Endothelial cell of umbilical vein (primary cell): ENCODE measurements around the gene PLXNB2. TPM values are rescaled to one million over a fixed set of nuclear protein-coding genes. Genes with fewer than 3 reads are reported as not detected.

Source experiments
- BruUV-seq: library from RNA; stranded (reverse); fragments of 400-500 nt; replicated peaks from 2 replicates; lab custom pipeline; 2021; lab: Mats Ljungman, UMichigan
- CTCF ChIA-PET: fragments of 300-600, 350-600 bp; sonication (Branson Sonifier 250); formaldehyde crosslinking; loops from one replicate; lab custom pipeline; 2021; ENCODE audit warnings: antibody characterized with exemption, inconsistent platforms; lab: Charles Lee
- POLR2A ChIA-PET: fragments of 300-600, 350-600 bp; sonication (Branson Sonifier 250); formaldehyde crosslinking; loops from one replicate; lab custom pipeline; 2021; ENCODE audit warnings: antibody characterized with exemption, inconsistent platforms; lab: Charles Lee
- DNase-seq: peaks from one replicate; pipeline ENCODE4 v3.0.0-alpha.2; 2011; ENCODE audit warnings: low read depth, low spot score
- FAIRE-seq: peaks from 2 replicates; lab custom pipeline; 2011; peaks lifted over from hg19 to GRCh38; lab: Jason Lieb, UNC
- H2AFZ ChIP-seq: 2 replicates; pipeline ENCODE4 v1.6.0; 2012; ENCODE audit warnings: low read depth, low read length, control low read depth, inconsistent platforms
- H3K27ac ChIP-seq: 2 replicates; pipeline ENCODE4 v1.5.1; 2011; ENCODE audit warnings: low read depth, mild to moderate bottlenecking, control low read depth, low read length, moderate library complexity; ENCODE audit not compliant: insufficient read depth
- H3K27me3 ChIP-seq, 2 experiments: 2 replicates each; pipeline versions ENCODE4 v1.6.0 to v1.6.1; 2011; ENCODE audit warnings: low read length in 2 of 2, mixed read lengths in 1 of 2; ENCODE audit not compliant: control insufficient read depth in 2 of 2, insufficient read depth in 2 of 2
- H3K36me3 ChIP-seq, 2 experiments: 2 replicates in 1 of 2; 3 replicates in 1 of 2; pipeline ENCODE4 v1.5.1; 2011; ENCODE audit warnings: low read length in 2 of 2, mild to moderate bottlenecking in 1 of 2, moderate library complexity in 1 of 2; ENCODE audit not compliant: control insufficient read depth in 2 of 2, insufficient read depth in 2 of 2; ENCODE audit errors: extremely low read depth in 1 of 2
- H3K4me1 ChIP-seq: 3 replicates; pipeline ENCODE4 v1.5.1; 2011; ENCODE audit warnings: mild to moderate bottlenecking, low read length; ENCODE audit not compliant: control insufficient read depth, insufficient read depth; ENCODE audit errors: extremely low read depth
- H3K4me2 ChIP-seq: 2 replicates; pipeline ENCODE4 v1.6.1; 2011; ENCODE audit warnings: low read length, control low read depth, mixed read lengths; ENCODE audit not compliant: insufficient read depth
- H3K4me3 ChIP-seq, 3 experiments: fragments of 200-600 bp in 1 of 3; sonication (generic), shearing (Covaris generic) in 1 of 3; replicated peaks in 1 of 3; 2 replicates each; pipeline ENCODE4 v1.5.1; 2011 to 2016; ENCODE audit warnings: control low read depth in 3 of 3, low read length in 3 of 3, mild to moderate bottlenecking in 2 of 3, inconsistent platforms in 1 of 3, low read depth in 1 of 3, moderate library complexity in 1 of 3; ENCODE audit not compliant: insufficient read depth in 1 of 3
- H3K79me2 ChIP-seq: 2 replicates; pipeline ENCODE4 v1.6.0; 2012; ENCODE audit warnings: low read length, inconsistent platforms; ENCODE audit not compliant: control insufficient read depth, insufficient read depth
- H3K9ac ChIP-seq: replicated peaks from 2 replicates; pipeline ENCODE3; 2011; ENCODE audit warnings: low read length, control low read depth; ENCODE audit not compliant: insufficient read depth; ENCODE audit errors: extremely low read depth
- H3K9me1 ChIP-seq: replicated peaks from 3 replicates; pipeline ENCODE4 v1.6.0; 2011; ENCODE audit warnings: mild to moderate bottlenecking, low read length; ENCODE audit not compliant: control insufficient read depth, insufficient read depth; ENCODE audit errors: extremely low read depth
- H3K9me3 ChIP-seq: replicated peaks from 2 replicates; pipeline ENCODE4 v1.5.1; 2012; ENCODE audit warnings: low read length, inconsistent platforms; ENCODE audit not compliant: control insufficient read depth, insufficient read depth
- H4K20me1 ChIP-seq: replicated peaks from 2 replicates; pipeline ENCODE3; 2011; ENCODE audit warnings: mild to moderate bottlenecking, low read length; ENCODE audit not compliant: control insufficient read depth, insufficient read depth; ENCODE audit errors: extremely low read depth
- CTCF ChIP-seq, 2 donors: IDR thresholded peaks; 1 replicate in 1 of 2; 2 replicates in 1 of 2; pipeline ENCODE4 v1.5.1; 2011; ENCODE audit warnings: low read length in 2 of 2, mild to moderate bottlenecking in 2 of 2, moderate library complexity in 2 of 2, control low read depth in 1 of 2, inconsistent platforms in 1 of 2, low read depth in 1 of 2; ENCODE audit not compliant: insufficient read depth in 1 of 2; ENCODE audit errors: extremely low read depth in 1 of 2
- FOS ChIP-seq: IDR thresholded peaks from 2 replicates; pipeline ENCODE4 v1.6.1; 2011; ENCODE audit warnings: mild to moderate bottlenecking, low read length, moderate library complexity, borderline replicate concordance; ENCODE audit not compliant: insufficient read depth
- GATA2 ChIP-seq: IDR thresholded peaks from 2 replicates; pipeline ENCODE4 v1.7.0; 2011; ENCODE audit warnings: low read depth, mild to moderate bottlenecking, moderate library complexity, mixed read lengths, low read length; ENCODE audit not compliant: insufficient read length, insufficient read depth
- MAX ChIP-seq: IDR thresholded peaks from 2 replicates; pipeline ENCODE4 v1.6.1; 2011; ENCODE audit not compliant: insufficient read depth, insufficient read length
- MYC ChIP-seq: IDR thresholded peaks from one replicate; pipeline ENCODE4 v1.6.1; 2011; ENCODE audit warnings: mild to moderate bottlenecking, low read depth, low read length
- POLR2A ChIP-seq: IDR thresholded peaks from 2 replicates; pipeline ENCODE4 v1.6.1; 2012; ENCODE audit warnings: low read depth, mild to moderate bottlenecking, control low read depth, low read length
- dilution Hi-C: fragments of 300-500 bp; cut with MboI; formaldehyde crosslinking; loops from one replicate; pipeline ENCODE4 v1.15.0; 2019; ENCODE audit warnings: low sequenced_read_pairs; ENCODE audit not compliant: extremely low pct_ligation_motif_present
- intact Hi-C: fragments of 100-400 bp; cut with micrococcal nuclease; formaldehyde crosslinking; loops from one replicate; pipeline ENCODE4 v1.10.0; 2022
- polyA plus RNA-seq, 4 experiments: library from polyadenylated mRNA; depleted of rRNA in 3 of 4; stranded (reverse) in 3 of 4; unstranded in 1 of 4; fragments of >200 nt; gene quantifications; 2 replicates each; pipeline versions ENCODE4 v1.2.1 to v1.2.3, GENCODE V29; 2011 to 2012; ENCODE audit warnings: missing spikeins in 1 of 4
- total RNA-seq: library from RNA; stranded (reverse); gene quantifications from 2 replicates; pipeline ENCODE4 v1.2.3, GENCODE V29; 2021

PLXNB2 gene
- total and polyA plus RNA-seq, 2 donors (not counting 3 experiments of a cell fraction or from before 2014, with no cell fraction given) = 82.3 to 139 TPM

GRCh38 chr22:50276143-50276542, 31.3 kb downstream of the PLXNB2 start:
- H3K79me2 ChIP-seq = no peaks in the 10 kb centered on the region
- H3K4me2 ChIP-seq = no peak overlapping the region
- POLR2A ChIA-PET = no interaction called here
- H3K36me3 ChIP-seq = peaks cover 26 to 50% of the 10 kb centered on the region in 2 experiments
- TF ChIP-seq POLR2A (no peak), CTCF (IDR thresholded peaks at IDR 0.05; ENCODE audit: extremely low read depth in 1 of 2, insufficient read depth in 1 of 2, low read depth in 1 of 2, low read length in 2 of 2) (peak; percentile 38 to 50)
- BruUV-seq = no TSS peak
- no peaks in the 10 kb centered on the region for H3K27me3 ChIP-seq
- no peak overlapping the region for H3K27ac ChIP-seq
- no peak overlapping the region for H3K4me3 ChIP-seq
- FAIRE-seq = peak; percentile 33
- CTCF ChIA-PET = interaction anchor here (0.6 to 3.1 kb wide), 12 partner anchors 9 to 65 kb away, joined by 3 to 36 read pairs (median 4); partner anchors contain the start of genes DENND6B and PLXNB2
- H2AFZ ChIP-seq = no peak overlapping the region
- peaks cover 6% of the 10 kb centered on the region for H3K4me1 ChIP-seq
- no peak overlapping the region for H3K9ac ChIP-seq
- H3K9me3 ChIP-seq = no peaks in the 10 kb centered on the region
- H3K9me1 ChIP-seq = no peaks in the 10 kb centered on the region
- no peaks in the 10 kb centered on the region for H4K20me1 ChIP-seq
- dilution Hi-C loops (no loop called here), intact Hi-C loops (loop anchor here (1.0 kb wide), 1 partner anchor 51 kb away; the partner anchor contains the start of gene DENND6B)
- peak; percentile 43 for DNase-seq

- intact Hi-C loops = loop anchor here (1.0 kb wide), 1 partner anchor 52 kb away; the partner anchor contains the start of gene DENND6B
- no peaks in the 10 kb centered on the region for H3K9me3 ChIP-seq
- FAIRE-seq (no peak), DNase-seq (no peak)
- H3K9ac ChIP-seq = no peak overlapping the region
- TSS peak; percentile 81 for BruUV-seq
- H3K27ac ChIP-seq = no peak overlapping the region
- peaks cover 12% of the 10 kb centered on the region for H3K4me1 ChIP-seq
- POLR2A ChIA-PET = no interaction called here
- H3K36me3 ChIP-seq = peaks cover 21 to 45% of the 10 kb centered on the region in 2 experiments
- no peaks in the 10 kb centered on the region for H3K79me2 ChIP-seq
- dilution Hi-C loops = no loop called here
- H3K4me2 ChIP-seq = no peak overlapping the region
- H3K27me3 ChIP-seq = no peaks in the 10 kb centered on the region
- CTCF ChIA-PET = interaction anchor here (0.9 to 3.1 kb wide), 5 partner anchors 18 to 66 kb away, joined by 4 to 36 read pairs (median 20); partner anchors contain the start of genes DENND6B and PLXNB2
- no peak overlapping the region for H2AFZ ChIP-seq
- TF ChIP-seq FOS (no peak), MAX (no peak), GATA2 (no peak), POLR2A (no peak), MYC (no peak)
- no peak overlapping the region for H3K4me3 ChIP-seq
- H3K9me1 ChIP-seq = no peaks in the 10 kb centered on the region
- no peaks in the 10 kb centered on the region for H4K20me1 ChIP-seq
Measured at GRCh38 chr22:50275181-50276055, 32.0 kb downstream of the PLXNB2 start.
